GM12878 (cell line): ENCODE results near the gene PTBP3. TPM values are rescaled to one million over a fixed set of nuclear protein-coding genes. Genes with fewer than 3 reads are reported as not detected.

ENCODE experiments used
- ATAC-seq: fragments of 200-7000 bp; cut with Tn5 transposase; 3 replicates; pipeline ENCODE4 v1.9.1; 2020; ENCODE audit warnings: mild to moderate bottlenecking, moderate library complexity
- BruUV-seq: library from RNA; stranded (reverse); fragments of 400-500 nt; replicated peaks from 2 replicates; lab custom pipeline; 2021; lab: Mats Ljungman, UMichigan
- CTCF ChIA-PET: fragments of 300-600 bp; sonication (Branson Sonifier 250); formaldehyde crosslinking; extraction: SDS; loops from one replicate; lab custom pipeline; 2021; ENCODE audit warnings: inconsistent platforms; lab: Yijun Ruan, JAX
- POLR2A ChIA-PET: fragments of 350-600 bp; formaldehyde crosslinking; extraction: SDS; loops from one replicate; lab custom pipeline; 2021; ENCODE audit warnings: inconsistent platforms; lab: Charles Lee
- RAD21 ChIA-PET: fragments of 300-600 bp; sonication (Branson Sonifier 250); formaldehyde crosslinking; loops from one replicate; lab custom pipeline; 2023; ENCODE audit warnings: antibody characterized with exemption; ENCODE audit not compliant: unreplicated experiment; lab: Charles Lee
- SMC1A ChIA-PET: fragments of 300-600 bp; sonication (Branson Sonifier 250); formaldehyde crosslinking; loops from one replicate; lab custom pipeline; 2023; ENCODE audit not compliant: unreplicated experiment, uncharacterized antibody; lab: Charles Lee
- DNase-seq: peaks from one replicate; pipeline ENCODE4 v3.0.0-alpha.2; 2011; ENCODE audit warnings: low read depth, low spot score
- FAIRE-seq: peaks from 3 replicates; lab custom pipeline; 2011; peaks lifted over from hg19 to GRCh38; lab: Jason Lieb, UNC
- H2AFZ ChIP-seq: 2 replicates; pipeline ENCODE4 v1.6.0; 2011; ENCODE audit warnings: low read depth, low read length, control low read depth; ENCODE audit not compliant: control insufficient read depth
- H3K27ac ChIP-seq: 2 replicates; pipeline ENCODE4 v1.5.1; 2011; ENCODE audit warnings: control low read depth; ENCODE audit not compliant: control insufficient read depth, insufficient read depth
- H3K27me3 ChIP-seq, 2 experiments: replicated peaks in 1 of 2; 2 replicates each; pipeline versions ENCODE4 v1.6.0 to v1.6.1; 2011; ENCODE audit warnings: low read length in 1 of 2; ENCODE audit not compliant: control insufficient read depth in 2 of 2, insufficient read depth in 2 of 2
- H3K36me3 ChIP-seq, 2 experiments: 2 replicates each; pipeline ENCODE4 v1.5.1; 2011; ENCODE audit warnings: low read length in 1 of 2; ENCODE audit not compliant: control insufficient read depth in 2 of 2, insufficient read depth in 2 of 2
- H3K4me1 ChIP-seq: 2 replicates; pipeline ENCODE4 v1.6.1; 2011; ENCODE audit warnings: mild to moderate bottlenecking, low read length, moderate library complexity, mixed read lengths; ENCODE audit not compliant: control insufficient read depth, insufficient read depth
- H3K4me2 ChIP-seq: 2 replicates; pipeline ENCODE4 v1.6.0; 2011; ENCODE audit warnings: control low read depth; ENCODE audit not compliant: control insufficient read depth, insufficient read depth
- H3K4me3 ChIP-seq: fragments of 200-600 bp; sonication (generic); 2 replicates; pipeline ENCODE4 v1.5.1; 2016
- H3K79me2 ChIP-seq: 2 replicates; pipeline ENCODE4 v1.6.0; 2011; ENCODE audit warnings: low read length; ENCODE audit not compliant: control insufficient read depth, insufficient read depth
- H3K9ac ChIP-seq: 2 replicates; pipeline ENCODE4 v1.8.0; 2011; ENCODE audit warnings: low read length, control low read depth, mixed read lengths; ENCODE audit not compliant: control insufficient read depth, insufficient read depth
- H3K9me3 ChIP-seq: replicated peaks from 3 replicates; pipeline ENCODE4 v1.5.1; 2011; ENCODE audit warnings: mild to moderate bottlenecking, low read length; ENCODE audit not compliant: control insufficient read depth, insufficient read depth
- H4K20me1 ChIP-seq: 2 replicates; pipeline ENCODE4 v1.6.0; 2011; ENCODE audit not compliant: control insufficient read depth, insufficient read depth
- EGR1 ChIP-seq, 2 experiments: IDR thresholded peaks; 1 replicate in 1 of 2; 2 replicates in 1 of 2; pipeline ENCODE4 v1.6.1; 2011 to 2012; ENCODE audit warnings: low read depth in 2 of 2, low read length in 2 of 2, borderline replicate concordance in 1 of 2, mild to moderate bottlenecking in 1 of 2, moderate library complexity in 1 of 2
- MYB ChIP-seq: fragments of 150-350 bp; IDR thresholded peaks from 2 replicates; pipeline ENCODE4 v1.6.1; 2014; ENCODE audit warnings: mild to moderate bottlenecking, low read depth, low read length, borderline replicate concordance
- RBBP5 ChIP-seq: fragments of 200-600 bp; sonication (generic); conservative IDR thresholded peaks from 2 replicates; pipeline ENCODE4 v1.6.1; 2016
- SIN3A ChIP-seq: IDR thresholded peaks from 2 replicates; pipeline ENCODE4 v1.6.1; 2012; ENCODE audit warnings: low read depth, low read length, improper control_type of control experiment
- SMARCA5 ChIP-seq: fragments of 450-650 bp; IDR thresholded peaks from 2 replicates; pipeline ENCODE4 v1.6.1; 2017; ENCODE audit warnings: mild to moderate bottlenecking
- SP1 ChIP-seq: IDR thresholded peaks from one replicate; pipeline ENCODE4 v1.6.1; 2011; ENCODE audit warnings: low read depth, low read length
- SREBF2 ChIP-seq: IDR thresholded peaks from 2 replicates; pipeline ENCODE4 v1.6.1; 2012; ENCODE audit warnings: mild to moderate bottlenecking, low read length
- SRF ChIP-seq, 2 experiments: IDR thresholded peaks; 2 replicates each; pipeline ENCODE4 v1.6.1; 2011; ENCODE audit warnings: low read depth in 2 of 2, low read length in 2 of 2, mild to moderate bottlenecking in 1 of 2, moderate library complexity in 1 of 2
- TCF12 ChIP-seq: IDR thresholded peaks from 2 replicates; pipeline ENCODE4 v1.6.1; 2011; ENCODE audit warnings: low read depth, mild to moderate bottlenecking, low read length
- WGBS: methylation state at CpG from one replicate; pipeline ENCODE4 v1.1.6; 2016; ENCODE audit warnings: low lambda C conversion rate; ENCODE audit not compliant: insufficient replicate concordance, insufficient coverage; ENCODE audit errors: missing lambda C conversion rate; 5-methylcytosine and 5-hydroxymethylcytosine counted together
- in situ Hi-C: fragments of 300-500 bp; cut with MboI; formaldehyde crosslinking; loops from 9 replicates; pipeline ENCODE4 v1.14.3; 2018; ENCODE audit warnings: mixed read lengths
- intact Hi-C: fragments of 100-400 bp; cut with micrococcal nuclease; formaldehyde crosslinking; loops from one replicate; pipeline ENCODE4 v1.14.2; 2022; ENCODE audit not compliant: unreplicated experiment
- polyA plus RNA-seq, 11 experiments: library from polyadenylated mRNA; depleted of rRNA in 4 of 11; unstranded in 6 of 11; stranded (reverse) in 5 of 11; fragments of >200 nt; fragmentation: Nextera tagmentation in 4 of 11; fragmentation: Illumina TruSeq in 1 of 11; extraction: Ambion mirVana in 4 of 11; extraction: Trizol in 1 of 11; gene quantifications; 1 replicate in 1 of 11; 2 replicates in 10 of 11; pipeline versions ENCODE4 v1.2.1 to v1.2.3, GENCODE V29; 2011 to 2016; ENCODE audit warnings: inconsistent platforms in 2 of 11, missing spikeins in 2 of 11, low read depth in 1 of 11
- total RNA-seq, 4 experiments: library from RNA; depleted of rRNA in 3 of 4; stranded (reverse); fragments of >200 nt in 3 of 4; fragmentation: Illumina TruSeq in 1 of 4; extraction: Trizol in 1 of 4; gene quantifications; 2 replicates each; pipeline versions ENCODE4 v1.2.1 to v1.2.3, GENCODE V29; 2013 to 2021
- TF ChIP-seq, protein P1 (sequence below): fragments of 150-350 bp; IDR thresholded peaks from 2 replicates; pipeline ENCODE4 v1.6.1; 2014; ENCODE audit warnings: mild to moderate bottlenecking, low read depth, low read length
- TF ChIP-seq, protein P2 (sequence below): fragments of 450-650 bp; formaldehyde crosslinking; IDR thresholded peaks from 2 replicates; pipeline ENCODE4 v1.5.0; 2022; ENCODE audit warnings: mild to moderate bottlenecking, missing genetic modification characterization
- TF ChIP-seq, protein P3 (sequence below): IDR thresholded peaks from 2 replicates; pipeline ENCODE4 v1.6.1; 2012; ENCODE audit warnings: low read depth, low read length, improper control_type of control experiment

PTBP3 gene
- total and polyA plus RNA-seq, 10 of the 15 experiments (the other 5 are each of a cell fraction or from before 2014, with no cell fraction given): 12.5 to 104 (median 52.7) TPM

DNA sequence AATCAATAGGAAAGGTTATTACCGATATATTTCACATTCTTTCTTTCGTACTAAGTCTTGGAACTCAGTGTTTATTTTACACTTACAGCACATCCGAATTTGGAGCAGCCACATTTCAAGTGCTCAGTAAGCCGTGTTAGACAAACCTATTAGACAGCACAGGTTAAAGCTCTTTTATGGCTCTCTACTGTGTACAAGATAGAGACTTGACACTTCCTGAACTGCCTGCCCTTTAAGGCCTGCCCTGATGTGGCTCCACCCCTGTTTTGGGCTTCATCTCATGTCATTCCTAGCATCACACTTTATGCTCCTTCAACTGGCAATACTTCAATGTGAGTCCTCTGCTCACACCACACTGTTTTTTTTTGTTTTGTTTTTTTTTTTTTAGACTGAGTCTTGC, 134.8 kb downstream of the PTBP3 start:
- Histone ChIP-seq H3K4me2 (no peak overlapping the region), H3K27me3 (no peaks in the 10 kb centered on the region), H3K9me3 (no peaks in the 10 kb centered on the region), H3K36me3 (no peaks in the 10 kb centered on the region), H3K4me3 (no peak overlapping the region), H3K9ac (no peak overlapping the region), H4K20me1 (no peaks in the 10 kb centered on the region), H2AFZ (no peak overlapping the region), H3K27ac (no peak overlapping the region), H3K4me1 (no peaks in the 10 kb centered on the region), H3K79me2 (no peaks in the 10 kb centered on the region)
- DNase-seq: no peak
- ChIA-PET CTCF (no interaction called here), SMC1A (no interaction called here), RAD21 (no interaction called here), POLR2A (no interaction called here)
- intact Hi-C loops (no loop called here), in situ Hi-C loops (no loop called here)
- TF ChIP-seq SP1 (no peak), SMARCA5 (no peak), SREBF2 (no peak), TCF12 (no peak), SRF (IDR thresholded peaks at IDR 0.05; ENCODE audit: low read depth in 2 of 2, low read length in 2 of 2) (no peak), EGR1 (IDR thresholded peaks at IDR 0.05; ENCODE audit: borderline replicate concordance in 1 of 2, low read depth in 2 of 2, low read length in 2 of 2) (no peak), RBBP5 (no peak), SIN3A (no peak), MYB (no peak)
- TF ChIP-seq, protein P1, sequence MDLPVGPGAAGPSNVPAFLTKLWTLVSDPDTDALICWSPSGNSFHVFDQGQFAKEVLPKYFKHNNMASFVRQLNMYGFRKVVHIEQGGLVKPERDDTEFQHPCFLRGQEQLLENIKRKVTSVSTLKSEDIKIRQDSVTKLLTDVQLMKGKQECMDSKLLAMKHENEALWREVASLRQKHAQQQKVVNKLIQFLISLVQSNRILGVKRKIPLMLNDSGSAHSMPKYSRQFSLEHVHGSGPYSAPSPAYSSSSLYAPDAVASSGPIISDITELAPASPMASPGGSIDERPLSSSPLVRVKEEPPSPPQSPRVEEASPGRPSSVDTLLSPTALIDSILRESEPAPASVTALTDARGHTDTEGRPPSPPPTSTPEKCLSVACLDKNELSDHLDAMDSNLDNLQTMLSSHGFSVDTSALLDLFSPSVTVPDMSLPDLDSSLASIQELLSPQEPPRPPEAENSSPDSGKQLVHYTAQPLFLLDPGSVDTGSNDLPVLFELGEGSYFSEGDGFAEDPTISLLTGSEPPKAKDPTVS: no peak
- TF ChIP-seq, protein P2, sequence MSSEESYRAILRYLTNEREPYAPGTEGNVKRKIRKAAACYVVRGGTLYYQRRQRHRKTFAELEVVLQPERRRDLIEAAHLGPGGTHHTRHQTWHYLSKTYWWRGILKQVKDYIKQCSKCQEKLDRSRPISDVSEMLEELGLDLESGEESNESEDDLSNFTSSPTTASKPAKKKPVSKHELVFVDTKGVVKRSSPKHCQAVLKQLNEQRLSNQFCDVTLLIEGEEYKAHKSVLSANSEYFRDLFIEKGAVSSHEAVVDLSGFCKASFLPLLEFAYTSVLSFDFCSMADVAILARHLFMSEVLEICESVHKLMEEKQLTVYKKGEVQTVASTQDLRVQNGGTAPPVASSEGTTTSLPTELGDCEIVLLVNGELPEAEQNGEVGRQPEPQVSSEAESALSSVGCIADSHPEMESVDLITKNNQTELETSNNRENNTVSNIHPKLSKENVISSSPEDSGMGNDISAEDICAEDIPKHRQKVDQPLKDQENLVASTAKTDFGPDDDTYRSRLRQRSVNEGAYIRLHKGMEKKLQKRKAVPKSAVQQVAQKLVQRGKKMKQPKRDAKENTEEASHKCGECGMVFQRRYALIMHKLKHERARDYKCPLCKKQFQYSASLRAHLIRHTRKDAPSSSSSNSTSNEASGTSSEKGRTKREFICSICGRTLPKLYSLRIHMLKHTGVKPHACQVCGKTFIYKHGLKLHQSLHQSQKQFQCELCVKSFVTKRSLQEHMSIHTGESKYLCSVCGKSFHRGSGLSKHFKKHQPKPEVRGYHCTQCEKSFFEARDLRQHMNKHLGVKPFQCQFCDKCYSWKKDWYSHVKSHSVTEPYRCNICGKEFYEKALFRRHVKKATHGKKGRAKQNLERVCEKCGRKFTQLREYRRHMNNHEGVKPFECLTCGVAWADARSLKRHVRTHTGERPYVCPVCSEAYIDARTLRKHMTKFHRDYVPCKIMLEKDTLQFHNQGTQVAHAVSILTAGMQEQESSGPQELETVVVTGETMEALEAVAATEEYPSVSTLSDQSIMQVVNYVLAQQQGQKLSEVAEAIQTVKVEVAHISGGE (CRISPR knock-in tag): no peak
- TF ChIP-seq, protein P3, sequence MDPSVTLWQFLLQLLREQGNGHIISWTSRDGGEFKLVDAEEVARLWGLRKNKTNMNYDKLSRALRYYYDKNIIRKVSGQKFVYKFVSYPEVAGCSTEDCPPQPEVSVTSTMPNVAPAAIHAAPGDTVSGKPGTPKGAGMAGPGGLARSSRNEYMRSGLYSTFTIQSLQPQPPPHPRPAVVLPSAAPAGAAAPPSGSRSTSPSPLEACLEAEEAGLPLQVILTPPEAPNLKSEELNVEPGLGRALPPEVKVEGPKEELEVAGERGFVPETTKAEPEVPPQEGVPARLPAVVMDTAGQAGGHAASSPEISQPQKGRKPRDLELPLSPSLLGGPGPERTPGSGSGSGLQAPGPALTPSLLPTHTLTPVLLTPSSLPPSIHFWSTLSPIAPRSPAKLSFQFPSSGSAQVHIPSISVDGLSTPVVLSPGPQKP: no peak
- 96% methylated on average over 4 of the region's 4 CpGs for WGBS
- no peak for ATAC-seq
- BruUV-seq: no TSS peak
- no peak for FAIRE-seq
